Measurements from ENCODE around the gene PLAAT2. TPM values are rescaled to one million over a fixed set of nuclear protein-coding genes. Genes with fewer than 3 reads are reported as not detected.
A peak's percentile ranks its signal among the peaks of the same experiment; 100 is the strongest.

PLAAT2 gene
- total RNA-seq, 3 donors from 2014 or later = 1.1 to 2.6 (median 2.0) TPM

GRCh38 chr11:63567044-63567840 is 4.1 kb upstream of the PLAAT2 start:
- Histone ChIP-seq H3K27ac (peak overlapping the region; percentile 76 to 77), H3K9me3 (no peaks in the 10 kb centered on the region), H3K4me1 (no peaks in the 10 kb centered on the region), H3K36me3 (no peaks in the 10 kb centered on the region), H3K27me3 (no peaks in the 10 kb centered on the region), H3K4me3 (peak overlapping the region in 1 of 3 donors; percentile 7)
- intact Hi-C loops (cut with DNase I; ENCODE audit: low total_unique reads) = no loop called here
- TF ChIP-seq POLR2A (IDR thresholded peaks at IDR 0.05) (no peak), CTCF (IDR thresholded peaks at IDR 0.05) (no peak), POLR2AphosphoS5 (IDR thresholded peaks at IDR 0.05) (peak in 2 of 3 donors; percentile 37 to 49)
- DNase-seq (ENCODE audit: low spot score in 2 of 2) = peak in 1 of 2 donors; percentile 67

GRCh38 chr11:63564784-63565350 is 1.7 kb upstream of the PLAAT2 start:
- Histone ChIP-seq H3K4me3 (no peak overlapping the region), H3K27ac (peak overlapping the region; percentile 50 to 69), H3K4me1 (peaks cover 0 to 5% of the 10 kb centered on the region in 2 donors), H3K9me3 (no peaks in the 10 kb centered on the region), H3K36me3 (no peaks in the 10 kb centered on the region), H3K27me3 (no peaks in the 10 kb centered on the region)
- intact Hi-C loops (cut with DNase I; ENCODE audit: low total_unique reads) = no loop called here
- DNase-seq (ENCODE audit: low spot score in 2 of 2) = peak in 1 of 2 donors; percentile 17
- no peak for TF ChIP-seq POLR2AphosphoS5 (IDR thresholded peaks at IDR 0.05)
- TF ChIP-seq POLR2A (IDR thresholded peaks at IDR 0.05) = no peak
- TF ChIP-seq CTCF (IDR thresholded peaks at IDR 0.05) = peak in 1 of 3 donors; percentile 13

GRCh38 chr11:63564056-63564774 is 1.0 kb upstream of the PLAAT2 start:
- Histone ChIP-seq H3K27ac (peak overlapping the region; percentile 50 to 69), H3K36me3 (no peaks in the 10 kb centered on the region), H3K4me1 (peaks cover 0 to 7% of the 10 kb centered on the region in 2 donors), H3K4me3 (no peak overlapping the region), H3K27me3 (no peaks in the 10 kb centered on the region), H3K9me3 (no peaks in the 10 kb centered on the region)
- intact Hi-C loops (cut with DNase I; ENCODE audit: low total_unique reads) = no loop called here
- peak in 1 of 2 donors; percentile 15 for DNase-seq (ENCODE audit: low spot score in 2 of 2)
- no peak for TF ChIP-seq POLR2AphosphoS5 (IDR thresholded peaks at IDR 0.05)

GRCh38 chr11:63560506-63561180 is 2.5 kb downstream of the PLAAT2 start:
- H3K4me3 ChIP-seq = peak overlapping the region in 1 of 3 donors; percentile 11
- TF ChIP-seq POLR2A (IDR thresholded peaks at IDR 0.05) (no peak), POLR2AphosphoS5 (IDR thresholded peaks at IDR 0.05) (peak in 2 of 3 donors; percentile 9 to 57), CTCF (IDR thresholded peaks at IDR 0.05) (no peak)
- peak overlapping the region; percentile 71 to 89 for H3K27ac ChIP-seq
- H3K9me3 ChIP-seq = no peaks in the 10 kb centered on the region
- no peaks in the 10 kb centered on the region for H3K36me3 ChIP-seq
- no peaks in the 10 kb centered on the region for H3K27me3 ChIP-seq
- intact Hi-C loops (cut with DNase I; ENCODE audit: low total_unique reads) = no loop called here
- DNase-seq (ENCODE audit: low spot score in 2 of 2) = peak; percentile 74 to 82
- peaks cover 0 to 9% of the 10 kb centered on the region in 2 donors for H3K4me1 ChIP-seq

GRCh38 chr11:63558459-63559157 is 4.6 kb downstream of the PLAAT2 start:
- H3K9me3 ChIP-seq = no peaks in the 10 kb centered on the region
- TF ChIP-seq POLR2AphosphoS5 (IDR thresholded peaks at IDR 0.05) (no peak), CTCF (IDR thresholded peaks at IDR 0.05) (no peak), POLR2A (IDR thresholded peaks at IDR 0.05) (no peak)
- H3K4me1 ChIP-seq = peaks cover 0 to 9% of the 10 kb centered on the region in 2 donors
- intact Hi-C loops (cut with DNase I; ENCODE audit: low total_unique reads) = no loop called here
- peak; percentile 50 to 81 for DNase-seq (ENCODE audit: low spot score in 2 of 2)
- H3K36me3 ChIP-seq = no peaks in the 10 kb centered on the region
- H3K27me3 ChIP-seq = no peaks in the 10 kb centered on the region
- H3K27ac ChIP-seq = peak overlapping the region; percentile 78 to 89
- H3K4me3 ChIP-seq = no peak overlapping the region

All from breast epithelium (tissue), 4 donors.